ENCODE data around the gene MT1H.

Gene MT1H

DNA sequence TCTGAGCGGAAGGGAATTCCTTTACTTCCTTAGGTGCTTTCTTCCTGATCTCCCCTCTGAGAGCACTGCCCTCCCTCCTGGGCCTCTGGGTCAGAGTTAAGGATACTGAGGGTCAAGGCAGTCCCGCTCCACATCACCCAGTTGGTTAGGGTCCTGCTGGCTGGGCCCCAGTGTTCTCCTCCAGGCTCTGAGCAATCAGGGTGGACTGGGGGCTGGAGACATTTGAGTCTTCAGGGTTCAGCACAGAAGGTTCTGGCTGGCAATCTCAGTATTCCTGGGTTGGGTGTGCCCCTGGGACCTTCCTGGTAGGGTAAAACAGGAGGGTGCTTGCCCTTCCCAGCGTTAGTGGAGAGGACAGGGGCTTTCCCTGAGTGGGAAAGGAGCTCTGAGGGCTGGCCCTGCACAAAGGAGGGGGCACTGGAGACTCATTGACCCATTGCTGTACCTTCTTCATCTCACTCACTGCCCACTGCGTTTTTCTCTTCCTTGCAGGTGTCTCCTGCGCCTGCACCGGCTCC, 36.7 kb upstream of the MT1H start:
- TF ChIP-seq, protein P1, sequence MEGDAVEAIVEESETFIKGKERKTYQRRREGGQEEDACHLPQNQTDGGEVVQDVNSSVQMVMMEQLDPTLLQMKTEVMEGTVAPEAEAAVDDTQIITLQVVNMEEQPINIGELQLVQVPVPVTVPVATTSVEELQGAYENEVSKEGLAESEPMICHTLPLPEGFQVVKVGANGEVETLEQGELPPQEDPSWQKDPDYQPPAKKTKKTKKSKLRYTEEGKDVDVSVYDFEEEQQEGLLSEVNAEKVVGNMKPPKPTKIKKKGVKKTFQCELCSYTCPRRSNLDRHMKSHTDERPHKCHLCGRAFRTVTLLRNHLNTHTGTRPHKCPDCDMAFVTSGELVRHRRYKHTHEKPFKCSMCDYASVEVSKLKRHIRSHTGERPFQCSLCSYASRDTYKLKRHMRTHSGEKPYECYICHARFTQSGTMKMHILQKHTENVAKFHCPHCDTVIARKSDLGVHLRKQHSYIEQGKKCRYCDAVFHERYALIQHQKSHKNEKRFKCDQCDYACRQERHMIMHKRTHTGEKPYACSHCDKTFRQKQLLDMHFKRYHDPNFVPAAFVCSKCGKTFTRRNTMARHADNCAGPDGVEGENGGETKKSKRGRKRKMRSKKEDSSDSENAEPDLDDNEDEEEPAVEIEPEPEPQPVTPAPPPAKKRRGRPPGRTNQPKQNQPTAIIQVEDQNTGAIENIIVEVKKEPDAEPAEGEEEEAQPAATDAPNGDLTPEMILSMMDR (conservative IDR thresholded peaks at IDR 0.05; ENCODE audit: low read depth, low read length), result no peak
- peak overlapping the region; percentile 39 for H3K4me3 ChIP-seq (ENCODE audit: low read length)
- no peak for DNase-seq (ENCODE audit: low read depth)

DNA sequence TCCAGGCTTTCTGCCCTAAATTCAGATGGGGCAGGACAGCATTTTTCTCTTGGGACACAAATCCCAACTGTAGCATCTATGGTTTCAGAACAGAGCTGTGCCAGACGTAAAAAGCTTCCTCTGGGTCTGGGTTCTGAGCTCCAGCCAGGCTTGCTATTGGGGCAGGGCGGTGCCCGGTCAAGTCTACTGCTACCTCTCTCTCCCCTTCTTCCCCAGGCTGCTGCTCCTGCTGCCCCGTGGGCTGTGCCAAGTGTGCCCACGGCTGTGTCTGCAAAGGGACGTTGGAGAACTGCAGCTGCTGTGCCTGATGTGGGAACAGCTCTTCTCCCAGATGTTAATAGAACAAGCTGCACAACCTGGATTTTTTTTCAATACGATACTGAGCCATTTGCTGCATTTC, 36.1 kb upstream of the MT1H start:
- DNase-seq (ENCODE audit: low read depth), result no peak
- TF ChIP-seq, protein P1 (conservative IDR thresholded peaks at IDR 0.05; ENCODE audit: low read depth, low read length), result no peak
- no peak overlapping the region for H3K4me3 ChIP-seq (ENCODE audit: low read length)

DNA sequence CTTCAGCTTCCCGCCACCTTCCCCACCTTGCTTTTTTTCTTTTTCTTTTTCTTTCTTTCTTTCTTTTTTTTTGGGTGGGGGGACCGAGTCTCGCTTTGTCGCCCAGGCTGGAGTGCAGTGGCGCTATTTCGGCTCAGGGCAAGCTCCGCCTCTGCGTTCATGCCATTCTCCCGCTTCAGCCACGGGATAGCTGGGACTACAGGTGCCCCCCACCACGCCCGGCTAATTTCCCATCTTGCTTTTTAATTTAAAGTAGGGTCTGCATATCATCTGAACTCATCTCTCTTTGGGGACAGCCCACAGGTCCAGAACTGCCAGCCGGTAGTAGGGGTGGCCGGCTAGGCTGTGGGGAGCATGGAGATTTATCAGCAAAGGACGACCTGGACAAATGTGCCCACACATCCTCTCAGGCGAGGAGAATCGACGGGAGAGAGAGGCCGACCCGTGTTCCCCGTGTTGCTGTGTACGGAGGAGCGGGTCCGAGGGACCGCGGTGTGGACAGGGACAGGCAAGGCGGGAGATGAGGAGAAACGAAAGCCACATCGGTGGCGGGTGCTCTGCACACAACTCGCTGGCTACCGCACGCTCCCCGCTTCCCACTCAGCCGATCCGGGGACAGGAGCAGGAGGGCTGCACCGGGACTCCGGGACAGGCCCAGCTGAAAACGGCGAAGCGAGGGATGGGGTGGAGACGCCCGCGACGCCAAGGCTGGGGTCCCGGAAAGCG, 34.7 kb upstream of the MT1H start:
- no peak for DNase-seq (ENCODE audit: low read depth)
- TF ChIP-seq, protein P1 (conservative IDR thresholded peaks at IDR 0.05; ENCODE audit: low read depth, low read length), result no peak
- H3K4me3 ChIP-seq (ENCODE audit: low read length), result no peak overlapping the region

DNA sequence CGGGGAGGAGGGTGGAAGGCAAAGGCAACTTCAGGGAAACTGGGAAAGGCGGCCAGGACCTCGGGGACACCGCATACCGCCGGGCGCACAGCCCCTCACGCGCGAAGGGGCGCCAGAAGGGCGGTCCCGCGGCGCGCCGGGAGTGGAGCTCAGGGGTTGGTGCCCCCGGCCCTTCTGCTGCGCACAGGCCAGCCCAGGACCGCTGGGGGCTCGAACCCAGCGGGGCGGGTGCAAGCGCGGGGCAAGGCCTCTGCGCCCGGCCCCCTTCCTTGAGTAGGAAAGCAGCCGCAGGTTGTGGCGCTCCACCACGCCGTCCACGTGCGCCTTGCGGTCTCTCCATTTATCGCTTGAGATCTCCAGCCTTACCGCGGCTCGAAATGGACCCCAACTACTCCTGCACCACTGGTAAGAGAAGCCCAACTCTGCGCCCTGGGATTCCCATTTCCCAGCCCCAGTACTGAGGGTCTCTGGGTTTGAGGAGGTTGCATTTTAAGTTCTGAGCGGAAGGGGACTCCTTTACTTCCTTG, 34.1 kb upstream of the MT1H start:
- TF ChIP-seq, protein P1 (conservative IDR thresholded peaks at IDR 0.05; ENCODE audit: low read depth, low read length), result no peak
- no peak for DNase-seq (ENCODE audit: low read depth)
- H3K4me3 ChIP-seq (ENCODE audit: low read length), result no peak overlapping the region

DNA sequence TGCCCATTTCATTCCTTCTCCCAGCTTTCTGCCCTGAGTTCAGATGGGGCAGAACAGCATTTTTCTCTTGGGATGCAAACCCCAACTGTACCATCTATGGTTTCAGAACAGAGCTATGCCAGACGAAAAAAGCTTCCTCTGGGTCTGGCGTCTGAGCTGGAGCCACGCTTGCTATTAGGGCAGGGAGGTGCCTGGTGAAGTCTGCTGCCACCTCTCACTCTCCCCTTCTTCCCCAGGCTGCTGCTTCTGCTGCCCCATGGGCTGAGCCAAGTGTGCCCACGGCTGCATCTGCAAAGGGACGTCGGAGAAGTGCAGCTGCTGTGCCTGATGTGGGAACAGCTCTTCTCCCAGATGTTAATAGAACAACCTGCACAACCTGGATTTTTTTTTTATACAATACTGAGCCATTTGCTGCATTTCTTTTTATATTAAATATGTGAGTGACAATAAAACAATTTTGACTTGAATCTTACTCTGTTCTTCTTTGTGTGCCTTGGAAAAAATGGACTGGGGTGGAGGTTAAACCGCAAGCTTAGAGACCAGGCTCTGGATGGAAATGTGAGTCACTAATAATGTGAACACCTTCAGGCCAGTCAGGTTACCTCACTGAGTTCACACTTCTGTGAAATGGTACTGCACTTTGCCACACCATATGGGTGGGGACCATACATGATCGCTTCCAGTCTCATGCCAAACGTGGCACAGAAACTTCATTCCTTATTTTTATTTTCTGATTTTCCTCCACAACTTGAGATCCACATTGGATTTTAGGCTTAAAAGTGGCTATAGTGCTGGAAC, 32.8 kb upstream of the MT1H start:
- no peak for DNase-seq (ENCODE audit: low read depth)
- TF ChIP-seq, protein P1 (conservative IDR thresholded peaks at IDR 0.05; ENCODE audit: low read depth, low read length), result no peak
- no peak overlapping the region for H3K4me3 ChIP-seq (ENCODE audit: low read length)

DNA sequence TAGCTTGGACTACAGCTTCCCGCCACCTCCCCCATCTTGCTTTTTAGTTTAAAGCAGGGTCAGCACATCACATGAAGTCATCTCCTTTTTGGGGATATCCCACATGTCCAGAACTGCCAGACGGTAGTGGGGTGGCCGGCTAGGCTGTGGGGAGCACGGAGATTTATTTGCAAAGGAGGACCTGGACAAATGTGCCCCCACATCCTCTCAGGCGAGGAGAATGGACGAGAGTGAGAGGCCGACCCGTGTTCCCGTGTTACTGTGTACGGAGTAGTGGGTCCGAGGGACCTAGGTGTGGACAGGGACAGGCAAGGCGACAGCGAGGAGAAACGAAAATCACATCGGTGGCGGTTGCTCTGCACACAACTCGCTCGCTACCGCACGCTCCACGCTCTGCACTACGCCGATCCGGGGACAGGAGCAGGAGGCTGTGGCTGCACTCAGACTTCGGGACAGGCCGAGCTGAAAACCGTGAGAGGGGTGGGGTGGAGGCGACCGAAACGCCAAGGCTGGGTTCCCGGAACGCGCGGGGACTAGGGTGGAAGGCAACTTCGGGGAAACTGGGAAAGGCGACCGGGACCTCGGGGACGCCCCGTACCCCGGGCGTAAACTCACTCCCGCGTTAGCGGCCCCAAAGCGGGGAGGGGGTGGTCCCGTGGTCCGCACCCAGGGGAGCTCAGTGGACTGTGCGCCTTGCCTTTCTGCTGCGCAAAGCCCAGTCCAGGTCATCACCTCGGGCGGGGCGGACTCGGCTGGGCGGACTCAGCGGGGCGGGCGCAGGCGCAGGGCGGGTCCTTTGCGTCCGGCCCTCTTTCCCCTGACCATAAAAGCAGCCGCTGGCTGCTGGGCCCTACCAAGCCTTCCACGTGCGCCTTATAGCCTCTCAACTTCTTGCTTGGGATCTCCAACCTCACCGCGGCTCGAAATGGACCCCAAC, 31.5 kb upstream of the MT1H start, which contains the start of gene MT1A:
Gene MT1A, plus strand, starts transcription at position 853 of the 937 bp plus-strand sequence. Its CDS starts 73 bp downstream, at position 926.
- H3K4me3 ChIP-seq (ENCODE audit: low read length), result peak within 1 kb of the TSS; percentile 42
- no peak for DNase-seq (ENCODE audit: low read depth)
- TF ChIP-seq, protein P1 (conservative IDR thresholded peaks at IDR 0.05; ENCODE audit: low read depth, low read length), result no peak

All from retinal pigment epithelial cell (primary cell).